ENCODE data around the gene HKDC1. TPM values are rescaled to one million over a fixed set of nuclear protein-coding genes. Genes with fewer than 3 reads are reported as not detected.

Gene HKDC1
- total RNA-seq, 1 experiment from 2014 or later: 7.6 TPM

DNA sequence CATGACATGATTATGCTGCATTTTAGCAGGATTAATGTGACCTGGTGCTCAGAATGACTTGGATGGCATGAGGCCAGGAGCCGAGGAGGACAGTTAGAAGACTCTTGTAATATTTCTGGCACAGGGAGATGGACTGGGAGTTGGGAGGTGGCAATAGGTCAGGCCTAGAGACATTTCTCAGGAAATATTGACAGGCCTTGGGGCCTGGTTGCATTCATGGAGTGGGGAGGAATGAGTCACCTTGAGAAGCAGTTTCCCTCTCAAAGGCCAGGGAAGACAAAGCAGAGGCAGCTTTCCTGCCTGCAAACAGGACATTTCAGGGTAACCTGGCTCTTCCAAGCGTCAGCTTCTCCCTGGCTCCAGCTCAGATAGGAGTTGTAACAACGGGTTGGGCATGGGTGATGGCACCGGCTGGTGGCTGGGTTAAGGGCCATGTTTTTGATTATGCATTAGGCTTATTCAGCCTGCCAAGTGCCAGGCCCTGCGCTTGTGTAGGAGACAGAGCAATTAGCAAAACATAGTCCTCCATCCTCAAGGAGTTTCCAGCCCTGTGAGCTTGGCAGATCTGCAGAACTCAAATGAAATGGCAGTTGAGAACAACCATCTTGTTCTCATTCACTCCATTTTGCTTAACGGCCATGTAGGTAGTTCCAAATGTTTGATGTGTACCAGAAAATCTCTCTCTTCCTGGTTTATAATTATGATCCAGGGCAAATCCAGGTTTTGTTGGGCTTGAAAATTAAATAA, 96.4 kb downstream of the HKDC1 start:
- DNase-seq (ENCODE audit: extremely low read depth, low read depth): no peak

Other genes starting within 250 kb of the HKDC1 start
- 36.6 and 39.8 TPM in 2 replicates for gene KIFBP, start 231.5 kb upstream of the HKDC1 start, total RNA-seq (2014; rRNA removed; shearing (Covaris generic))
- 2,302 and 2,452 TPM in 2 replicates for gene SRGN, start 132.2 kb upstream of the HKDC1 start, total RNA-seq (2014; rRNA removed; shearing (Covaris generic))
- gene VPS26A, start 96.2 kb upstream of the HKDC1 start, total RNA-seq (2014; rRNA removed; shearing (Covaris generic)): 54.2 and 69.1 TPM in 2 replicates
- gene SUPV3L1, start 40.1 kb upstream of the HKDC1 start, total RNA-seq (2014; rRNA removed; shearing (Covaris generic)): 75.9 and 79.0 TPM in 2 replicates
- 34.2 and 41.4 TPM in 2 replicates for gene HK1, start 58.2 kb downstream of the HKDC1 start, total RNA-seq (2014; rRNA removed; shearing (Covaris generic))
- not detected in 2 replicates for gene TACR2, start 196.6 kb downstream of the HKDC1 start, total RNA-seq (2014; rRNA removed; shearing (Covaris generic))
- gene TSPAN15, start 231.1 kb downstream of the HKDC1 start, total RNA-seq (2014; rRNA removed; shearing (Covaris generic)): 10.9 and 11.5 TPM in 2 replicates